Spleen (tissue), 11 donors: ENCODE data around the gene A4GNT. TPM values are rescaled to one million over a fixed set of nuclear protein-coding genes. Genes with fewer than 3 reads are reported as not detected.
A peak's percentile ranks its signal among the peaks of the same experiment; 100 is the strongest.

Experiments used
- DNase-seq: peaks from one replicate; pipeline ENCODE4 v3.0.0-alpha.2; 2020
- H3K27ac ChIP-seq, 8 donors: fragments of 200-600 bp; sonication (generic) in 7 of 8; 1 replicate in 4 of 8; 2 replicates in 4 of 8; pipeline versions ENCODE4 v1.5.0 to v1.8.0; 2016 to 2021; ENCODE audit warnings: inconsistent platforms in 4 of 8, mild to moderate bottlenecking in 4 of 8, moderate library complexity in 1 of 8
- H3K27me3 ChIP-seq, 7 donors: fragments of 200-600 bp; sonication (generic) in 6 of 7; replicated peaks in 1 of 7; 1 replicate in 4 of 7; 2 replicates in 3 of 7; pipeline versions ENCODE4 v1.5.0 to v1.8.0; 2016 to 2021; ENCODE audit warnings: inconsistent platforms in 3 of 7, mild to moderate bottlenecking in 1 of 7
- H3K36me3 ChIP-seq, 6 donors: fragments of 200-600 bp; sonication (generic) in 5 of 6; 1 replicate in 4 of 6; 2 replicates in 2 of 6; pipeline versions ENCODE4 v1.5.0 to v1.8.0; 2016 to 2021; ENCODE audit warnings: inconsistent platforms in 2 of 6
- H3K4me1 ChIP-seq, 6 donors: fragments of 200-600 bp; sonication (generic) in 5 of 6; 1 replicate in 3 of 6; 2 replicates in 3 of 6; pipeline versions ENCODE4 v1.5.0 to v1.8.0; 2016 to 2021; ENCODE audit warnings: inconsistent platforms in 3 of 6
- H3K4me3 ChIP-seq, 8 donors: fragments of 200-600 bp; sonication (generic) in 7 of 8; 1 replicate in 4 of 8; 2 replicates in 4 of 8; pipeline versions ENCODE4 v1.5.0 to v1.8.0; 2016 to 2021; ENCODE audit warnings: inconsistent platforms in 4 of 8, mild to moderate bottlenecking in 4 of 8, moderate library complexity in 2 of 8
- H3K9me3 ChIP-seq, 8 donors: fragments of 200-600 bp; sonication (generic) in 7 of 8; 1 replicate in 4 of 8; 2 replicates in 4 of 8; pipeline versions ENCODE4 v1.5.0 to v1.8.0; 2016 to 2021; ENCODE audit warnings: inconsistent platforms in 4 of 8
- POLR2A ChIP-seq, 3 donors: fragments of 450-650 bp; IDR thresholded peaks; one replicate each; pipeline ENCODE4 v1.5.1; 2017; ENCODE audit warnings: antibody characterized with exemption in 3 of 3, mild to moderate bottlenecking in 1 of 3
- POLR2AphosphoS5 ChIP-seq, 3 donors: sonication (generic); formaldehyde crosslinking; IDR thresholded peaks; one replicate each; pipeline ENCODE4 v1.5.1; 2017; ENCODE audit warnings: antibody characterized with exemption in 3 of 3
- WGBS, 5 donors: extraction: QIAGEN DNeasy Blood & Tissue Kit in 3 of 5; methylation state at CpG; one replicate each; pipeline versions ENCODE4 v1.1.5 to v1.1.7; 2013 to 2018; 5-methylcytosine and 5-hydroxymethylcytosine counted together
- intact Hi-C: fragments of 100-400 bp; cut with DNase I; formaldehyde crosslinking; loops from one replicate; pipeline ENCODE4 v1.15.0; 2023; ENCODE audit warnings: low total_unique reads
- polyA plus RNA-seq, 3 donors: library from polyadenylated mRNA; stranded (reverse); fragments of 200-250 nt; gene quantifications; one replicate each; pipeline ENCODE4 v1.2.1, GENCODE V29; 2013
- total RNA-seq, 7 donors: library from RNA; depleted of rRNA in 3 of 7; stranded (reverse); fragments of >200 nt in 3 of 7; fragmentation: NEBNext Ultra II Directional in 4 of 7; extraction: Animal tissue kit (Norgen Biotek cat#: 25700) in 4 of 7; gene quantifications; one replicate each; pipeline versions ENCODE4 v1.1.0 to v1.2.1, GENCODE V29; 2016 to 2021
- TF ChIP-seq, protein P1 (sequence below), 11 experiments: fragments of 200-600 bp in 7 of 11; fragments of 450-650 bp in 4 of 11; sonication (generic) in 4 of 11; IDR thresholded peaks in 8 of 11; conservative IDR thresholded peaks in 3 of 11; 1 replicate in 7 of 11; 2 replicates in 4 of 11; pipeline versions ENCODE4 v1.4.0 to v1.8.0; 2016 to 2021; ENCODE audit warnings: antibody characterized with exemption in 11 of 11, inconsistent platforms in 4 of 11, mild to moderate bottlenecking in 1 of 11
- donor health status: healthy with polysubstance abuse.
- donor health status: DM: no; HTN: no; CAD: no; lungs with moderate emphysema.
- donor health status: DM: no; HTN: no; CAD: no.
- donor health status: Bipolar disorder and iron deficiency.
- donor health status: healthy.
- donor health status: DM: no; HTN: no; CAD: no.
- donor health status: DM: yes; HTN: yes; CAD: no.

The A4GNT gene
- total and polyA plus RNA-seq, 10 donors, result not detected

DNA sequence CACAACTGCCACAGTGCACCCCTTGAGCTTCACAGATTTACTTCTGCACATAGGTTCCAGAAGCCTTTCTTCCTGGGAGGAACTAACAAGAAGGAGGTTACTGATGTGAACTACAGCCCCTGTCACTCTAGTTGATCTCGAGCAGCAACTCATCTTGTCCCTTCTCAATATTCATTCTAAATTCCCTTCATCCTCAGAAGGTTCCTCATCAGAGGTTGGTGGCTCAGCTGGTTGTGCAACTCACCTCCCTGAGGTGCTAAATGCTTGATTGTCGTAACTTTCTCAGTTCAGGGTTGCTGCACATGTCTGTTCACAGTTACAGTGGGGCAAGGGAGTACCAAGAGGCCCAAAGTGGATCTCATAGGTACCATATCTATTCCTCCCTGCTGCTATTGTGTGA lies 5.7 kb upstream of the A4GNT start:
- Histone ChIP-seq H3K4me1 (peaks cover 0 to 41% (median 25%) of the 10 kb centered on the region in 6 donors), H3K9me3 (no peaks in the 10 kb centered on the region), H3K27me3 (no peaks in the 10 kb centered on the region), H3K4me3 (no peak overlapping the region), H3K36me3 (no peaks in the 10 kb centered on the region), H3K27ac (peak overlapping the region in 5 of 8 donors; percentile 43 to 80 (median 73))
- intact Hi-C loops, result no loop called here
- DNase-seq, result no peak
- TF ChIP-seq POLR2A (IDR thresholded peaks at IDR 0.05) (no peak), POLR2AphosphoS5 (IDR thresholded peaks at IDR 0.05) (no peak)
- TF ChIP-seq, protein P1, sequence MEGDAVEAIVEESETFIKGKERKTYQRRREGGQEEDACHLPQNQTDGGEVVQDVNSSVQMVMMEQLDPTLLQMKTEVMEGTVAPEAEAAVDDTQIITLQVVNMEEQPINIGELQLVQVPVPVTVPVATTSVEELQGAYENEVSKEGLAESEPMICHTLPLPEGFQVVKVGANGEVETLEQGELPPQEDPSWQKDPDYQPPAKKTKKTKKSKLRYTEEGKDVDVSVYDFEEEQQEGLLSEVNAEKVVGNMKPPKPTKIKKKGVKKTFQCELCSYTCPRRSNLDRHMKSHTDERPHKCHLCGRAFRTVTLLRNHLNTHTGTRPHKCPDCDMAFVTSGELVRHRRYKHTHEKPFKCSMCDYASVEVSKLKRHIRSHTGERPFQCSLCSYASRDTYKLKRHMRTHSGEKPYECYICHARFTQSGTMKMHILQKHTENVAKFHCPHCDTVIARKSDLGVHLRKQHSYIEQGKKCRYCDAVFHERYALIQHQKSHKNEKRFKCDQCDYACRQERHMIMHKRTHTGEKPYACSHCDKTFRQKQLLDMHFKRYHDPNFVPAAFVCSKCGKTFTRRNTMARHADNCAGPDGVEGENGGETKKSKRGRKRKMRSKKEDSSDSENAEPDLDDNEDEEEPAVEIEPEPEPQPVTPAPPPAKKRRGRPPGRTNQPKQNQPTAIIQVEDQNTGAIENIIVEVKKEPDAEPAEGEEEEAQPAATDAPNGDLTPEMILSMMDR (IDR thresholded peaks at IDR 0.05 in 8 of 11, conservative IDR thresholded peaks at IDR 0.05 in 3 of 11), result no peak
- 35 to 71% (median 62%) methylated on average over 2 of the region's 2 CpGs for WGBS, 5 donors

DNA sequence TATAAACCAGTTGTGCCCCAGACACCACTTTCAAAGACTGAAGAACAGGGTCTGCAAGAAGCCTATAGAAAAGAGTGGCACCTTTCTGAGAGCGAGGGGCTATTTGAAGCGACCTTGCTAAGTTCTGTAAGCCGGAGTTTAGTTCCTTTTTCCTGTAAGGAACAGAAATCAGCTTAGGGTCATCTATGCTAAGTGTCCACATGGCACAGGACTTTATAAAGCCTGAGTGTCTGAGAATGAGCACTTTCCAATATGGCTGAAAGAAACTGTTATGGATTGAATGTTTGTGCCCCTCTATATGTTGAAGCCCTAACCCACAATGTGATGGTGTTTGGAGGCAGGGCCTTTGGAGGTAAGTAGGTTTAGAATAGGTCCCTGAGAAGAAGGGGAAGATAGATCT lies 4.0 kb upstream of the A4GNT start:
- no peak for TF ChIP-seq POLR2A (IDR thresholded peaks at IDR 0.05)
- no peak for TF ChIP-seq POLR2AphosphoS5 (IDR thresholded peaks at IDR 0.05)
- TF ChIP-seq, protein P1 (IDR thresholded peaks at IDR 0.05 in 8 of 11, conservative IDR thresholded peaks at IDR 0.05 in 3 of 11), result no peak
- intact Hi-C loops, result no loop called here
- Histone ChIP-seq H3K27ac (peak overlapping the region in 7 of 8 donors; percentile 47 to 80 (median 63)), H3K36me3 (no peaks in the 10 kb centered on the region), H3K27me3 (no peaks in the 10 kb centered on the region), H3K9me3 (no peaks in the 10 kb centered on the region), H3K4me1 (peaks cover 0 to 41% (median 25%) of the 10 kb centered on the region in 6 donors), H3K4me3 (no peak overlapping the region)
- DNase-seq, result no peak
- 33 to 67% (median 55%) methylated on average over 3 of the region's 3 CpGs for WGBS, 5 donors

DNA sequence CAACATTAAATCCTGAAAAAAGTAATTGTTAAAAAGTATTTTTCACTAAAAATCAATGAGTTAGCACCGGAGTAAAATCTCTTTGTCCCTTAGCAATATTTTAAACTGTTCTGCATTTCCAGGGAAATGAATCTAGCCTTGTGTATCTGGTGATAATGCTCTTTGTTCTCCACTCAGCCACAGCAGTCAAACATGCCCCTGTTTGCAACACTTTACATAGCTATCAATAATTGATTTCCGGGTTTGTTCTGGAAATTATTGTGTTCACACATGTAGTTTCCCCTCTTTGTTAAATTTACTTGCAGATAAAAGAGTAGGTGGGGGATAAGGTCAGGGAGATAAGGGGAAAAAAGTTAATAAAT lies 3.6 kb upstream of the A4GNT start:
- WGBS, 5 donors, result 41 to 82% (median 71%) methylated on average over 2 of the region's 2 CpGs
- H3K9me3 ChIP-seq, result no peaks in the 10 kb centered on the region
- H3K27me3 ChIP-seq, result no peaks in the 10 kb centered on the region
- H3K4me3 ChIP-seq, result no peak overlapping the region
- peak overlapping the region in 6 of 8 donors; percentile 48 to 80 (median 68) for H3K27ac ChIP-seq
- no peak for DNase-seq
- TF ChIP-seq, protein P1 (IDR thresholded peaks at IDR 0.05 in 8 of 11, conservative IDR thresholded peaks at IDR 0.05 in 3 of 11), result no peak
- TF ChIP-seq POLR2A (IDR thresholded peaks at IDR 0.05) (no peak), POLR2AphosphoS5 (IDR thresholded peaks at IDR 0.05) (no peak)
- intact Hi-C loops, result no loop called here
- peaks cover 0 to 41% (median 25%) of the 10 kb centered on the region in 6 donors for H3K4me1 ChIP-seq
- H3K36me3 ChIP-seq, result no peaks in the 10 kb centered on the region

DNA sequence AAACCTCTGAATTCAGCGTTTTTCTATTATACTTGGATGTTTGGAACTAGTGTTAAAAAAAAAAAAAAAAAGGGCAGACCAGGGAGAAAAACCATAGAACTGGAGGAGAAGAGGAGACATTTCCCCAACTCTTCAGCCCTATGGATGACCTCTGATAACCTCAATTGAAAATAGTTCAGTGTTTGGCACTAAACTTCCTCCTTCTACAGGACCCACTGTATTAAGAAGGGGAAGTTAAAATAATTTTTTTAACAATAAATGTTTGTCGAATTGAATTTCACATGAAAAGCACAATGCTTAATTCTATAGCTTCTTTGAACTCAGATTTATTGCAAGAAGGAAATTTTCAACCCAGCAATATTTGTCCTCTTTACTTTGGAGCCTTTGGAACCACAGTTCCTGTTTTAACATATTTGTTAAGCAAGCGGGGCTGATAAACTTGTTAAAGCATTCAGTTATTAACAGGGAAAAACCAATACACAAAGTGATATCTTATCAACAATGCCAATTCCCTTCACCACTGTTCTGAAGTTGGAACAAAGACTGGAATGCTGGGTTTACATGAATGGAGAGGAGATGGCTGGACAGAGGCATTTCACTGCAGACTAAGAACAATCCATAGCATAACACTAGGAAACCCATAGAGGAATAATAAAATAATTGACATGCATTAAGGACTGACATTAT lies 3.1 kb upstream of the A4GNT start:
- intact Hi-C loops, result no loop called here
- Histone ChIP-seq H3K9me3 (no peaks in the 10 kb centered on the region), H3K27ac (peak overlapping the region in 5 of 8 donors; percentile 48 to 80 (median 73)), H3K36me3 (no peaks in the 10 kb centered on the region), H3K4me1 (peaks cover 0 to 41% (median 25%) of the 10 kb centered on the region in 6 donors), H3K27me3 (no peaks in the 10 kb centered on the region), H3K4me3 (no peak overlapping the region)
- DNase-seq, result no peak
- WGBS, 5 donors, result 37 to 51% (median 45%) methylated on average over 3 of the region's 3 CpGs
- TF ChIP-seq POLR2AphosphoS5 (IDR thresholded peaks at IDR 0.05) (no peak), POLR2A (IDR thresholded peaks at IDR 0.05) (no peak)
- TF ChIP-seq, protein P1 (IDR thresholded peaks at IDR 0.05 in 8 of 11, conservative IDR thresholded peaks at IDR 0.05 in 3 of 11), result no peak
